ENCODE measurements around the gene TAF1B.

Gene TAF1B

DNA sequence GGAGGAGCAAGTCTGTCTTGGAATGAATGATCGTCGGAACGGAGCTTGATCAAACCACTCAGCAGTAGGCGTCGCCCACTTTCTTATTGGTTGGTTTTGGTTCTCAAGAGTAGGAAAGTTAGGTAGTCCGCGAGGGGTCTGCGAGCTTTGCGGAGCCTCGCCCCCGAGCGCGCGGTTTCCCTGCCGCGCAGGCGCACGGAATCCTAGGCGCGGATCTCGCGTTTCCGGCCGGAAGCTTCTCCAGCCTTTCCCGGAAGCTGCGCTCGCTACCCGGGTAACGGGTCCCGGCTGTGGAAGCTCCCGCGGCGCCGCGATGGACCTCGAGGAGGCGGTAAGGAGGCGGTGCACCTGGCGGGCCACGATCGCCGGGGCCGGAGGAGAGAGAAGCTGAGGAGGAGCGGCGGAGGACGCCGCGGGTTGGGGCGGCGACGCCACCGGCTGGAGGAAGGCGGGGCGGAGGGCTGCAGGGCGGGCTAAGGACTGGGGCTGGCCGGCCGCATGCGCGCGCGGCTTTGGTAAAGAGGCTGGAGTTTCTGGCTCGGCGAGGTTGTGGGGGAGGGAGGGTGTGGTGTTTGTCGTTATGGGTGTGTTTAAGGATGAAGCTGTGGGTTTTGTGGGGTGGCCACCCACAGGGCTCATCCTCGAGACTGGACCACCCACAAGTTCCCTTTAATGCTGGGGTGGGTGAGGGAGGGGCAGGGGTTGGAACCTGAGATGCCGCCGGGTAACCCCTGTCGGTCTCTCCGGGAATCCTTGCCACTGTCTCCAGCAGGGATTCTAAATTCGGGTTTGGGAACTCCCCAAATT lies at the start of gene TAF1B:
TSS of gene TAF1B (plus strand) at position 246 of the 807 bp plus-strand sequence. CDS start at position 314, 68 bp downstream.
- DNase-seq: peak; percentile 94

DNA sequence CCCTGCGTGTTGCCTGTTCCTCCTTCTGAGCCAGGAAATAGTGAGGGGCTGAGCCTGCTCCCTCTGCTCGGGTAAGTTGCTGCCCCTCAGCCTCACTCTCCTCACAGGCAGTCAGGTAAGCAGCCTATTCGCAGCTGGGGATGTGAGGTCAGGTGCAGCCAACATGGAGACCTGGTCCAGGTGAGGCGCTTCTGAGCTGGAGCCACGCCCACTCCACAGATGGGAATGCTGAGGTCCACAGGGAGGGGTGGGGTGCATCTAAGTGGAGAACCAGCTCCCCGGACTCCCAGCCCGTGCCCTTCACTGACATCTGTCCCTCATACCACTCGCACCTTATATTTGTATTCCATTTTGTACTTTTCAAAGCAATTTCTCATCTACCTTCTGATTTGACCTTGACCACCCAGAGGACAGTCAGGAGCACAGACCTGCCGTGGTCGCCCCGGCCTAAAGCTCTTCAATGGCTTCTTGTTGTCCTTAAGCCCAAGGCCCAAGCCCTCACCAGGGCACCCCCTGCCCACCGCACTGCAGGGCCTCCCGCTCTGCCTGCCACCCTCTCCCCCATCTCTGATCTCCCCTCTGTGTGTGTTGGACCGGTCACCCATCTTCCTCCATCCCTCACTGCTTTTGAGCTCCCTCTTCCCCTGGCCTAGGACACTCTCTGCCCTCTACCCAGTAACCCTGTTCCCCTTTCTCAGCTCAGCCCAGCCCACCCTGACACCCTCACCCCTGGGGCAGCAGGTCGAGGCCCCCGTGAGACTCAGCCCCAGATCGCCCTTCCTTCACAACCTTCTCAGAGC lies 49.2 kb upstream of the TAF1B start:
- DNase-seq: no peak

DNA sequence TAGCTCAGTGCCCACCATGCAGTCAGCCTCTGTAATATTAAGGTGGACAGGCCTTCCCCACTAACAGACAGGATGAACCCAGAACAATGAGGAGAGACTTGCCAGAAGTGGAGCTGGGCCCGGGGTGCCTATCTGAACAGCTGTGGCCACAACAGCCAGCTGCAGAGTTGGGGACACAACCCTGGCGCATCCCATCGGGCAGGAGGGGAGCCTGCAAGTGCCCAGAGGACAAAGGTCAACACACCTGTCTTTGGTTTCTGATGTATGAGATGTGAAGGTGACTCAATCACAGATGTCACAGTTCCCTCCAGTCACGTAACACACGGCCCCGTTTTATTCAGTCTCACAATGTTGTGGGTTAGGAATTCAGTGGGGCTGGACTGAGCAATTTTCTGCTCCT lies 48.2 kb upstream of the TAF1B start:
- no peak for DNase-seq

DNA sequence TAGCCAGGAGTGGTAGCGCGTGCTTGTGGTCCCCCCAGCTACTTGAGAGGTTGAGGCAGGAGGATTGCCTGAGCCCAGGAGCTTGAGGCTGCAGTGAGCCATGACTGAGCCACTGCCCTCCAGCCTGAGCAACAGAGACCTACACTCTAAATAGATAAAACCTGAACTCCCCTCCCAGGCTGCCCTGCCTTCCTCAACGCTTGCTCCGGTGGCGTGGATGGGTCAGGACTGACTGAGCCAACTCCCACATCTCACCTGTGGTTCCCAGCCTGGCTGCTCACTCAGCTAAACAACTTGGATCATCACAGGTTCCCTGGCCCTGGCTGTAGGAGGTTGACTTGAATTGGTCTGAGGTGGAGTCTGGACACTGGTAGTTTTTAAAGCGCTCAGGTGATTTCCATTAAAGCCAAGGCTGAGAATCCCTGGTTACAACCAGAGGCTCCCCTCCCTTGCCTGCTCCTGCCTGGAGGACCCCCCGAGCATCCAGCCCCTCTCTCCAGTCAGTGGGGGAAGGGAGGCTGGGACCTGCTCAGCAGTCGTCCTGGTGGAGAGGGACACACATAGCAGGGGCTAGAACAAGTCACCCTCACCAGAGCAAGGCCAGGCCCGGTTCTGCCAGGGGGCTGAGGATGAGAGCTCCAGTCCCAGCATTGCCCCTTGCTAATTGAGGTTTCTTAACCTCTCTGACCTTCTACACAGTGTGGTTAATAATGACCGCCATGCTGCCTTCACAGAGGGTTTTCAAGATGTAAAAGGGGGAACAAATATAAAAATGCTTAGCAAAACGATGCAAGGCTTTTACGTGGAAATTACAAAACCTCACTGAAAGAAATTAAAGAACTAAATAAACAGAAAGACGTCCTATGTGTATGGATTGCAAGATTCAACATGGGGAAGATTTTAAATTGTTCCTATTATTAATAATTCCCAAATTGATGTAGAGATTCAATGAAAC lies 46.9 kb upstream of the TAF1B start:
- no peak for DNase-seq

DNA sequence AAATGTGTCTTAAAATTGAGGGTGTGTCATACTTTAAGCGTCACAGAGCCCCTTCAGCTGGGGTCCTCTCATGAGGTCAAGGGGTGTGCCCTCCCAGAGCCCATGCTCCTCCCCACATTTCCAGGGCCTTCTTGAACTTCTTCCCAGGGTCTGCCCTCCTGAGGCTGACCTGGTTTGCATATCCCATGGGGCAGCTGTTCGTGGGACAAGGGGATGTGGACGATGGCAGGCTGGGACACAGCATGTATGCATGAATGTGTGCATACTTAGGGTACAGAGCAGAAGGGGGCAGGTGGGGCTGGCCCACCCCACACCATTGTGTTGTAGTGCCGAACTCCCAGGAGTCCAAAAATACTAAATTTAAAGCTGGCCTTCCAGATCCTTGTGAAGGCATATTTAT lies 46.2 kb upstream of the TAF1B start:
- no peak for DNase-seq

DNA sequence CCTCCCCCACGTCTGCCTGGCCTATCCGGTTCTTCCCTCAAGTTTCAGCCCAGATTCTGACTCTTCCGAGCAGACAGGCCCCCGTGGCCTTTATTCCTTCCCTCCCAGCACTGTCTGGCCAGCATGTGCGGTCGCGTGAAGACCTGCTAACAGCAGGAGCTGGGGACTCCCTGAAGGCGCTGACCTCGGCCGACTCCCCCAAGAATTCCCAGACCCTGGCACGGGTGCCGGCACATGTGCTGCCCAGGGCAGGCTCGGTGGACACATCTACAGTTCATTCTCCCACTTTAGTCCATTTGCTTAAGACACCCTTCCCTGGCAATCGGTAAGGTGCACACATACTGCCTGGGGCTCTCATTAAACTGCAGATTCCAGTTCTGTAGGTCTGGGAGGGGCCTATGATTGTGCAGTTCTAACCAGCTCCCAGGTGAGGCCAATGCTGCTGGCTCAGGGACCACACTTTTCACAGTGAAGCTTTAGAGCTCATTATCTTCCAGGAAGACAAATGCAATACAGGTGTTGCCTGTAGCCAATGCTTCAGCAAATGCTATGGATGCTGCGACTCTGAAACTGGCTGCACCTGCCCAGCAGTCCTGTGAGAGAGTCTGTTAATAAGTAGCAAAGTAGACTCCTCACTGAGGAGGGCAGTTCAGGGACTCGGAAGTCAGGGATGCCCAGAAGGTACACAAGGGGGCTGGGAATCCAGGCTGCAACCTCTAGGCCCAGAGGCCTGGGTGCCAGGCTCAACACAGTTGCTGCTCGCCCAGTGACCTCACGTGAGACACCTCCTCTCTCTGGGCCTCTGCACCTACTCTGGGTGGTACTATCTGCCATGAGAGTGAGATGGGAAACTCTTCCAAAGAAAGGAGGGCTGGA lies 45.4 kb upstream of the TAF1B start:
- DNase-seq: no peak

DNA sequence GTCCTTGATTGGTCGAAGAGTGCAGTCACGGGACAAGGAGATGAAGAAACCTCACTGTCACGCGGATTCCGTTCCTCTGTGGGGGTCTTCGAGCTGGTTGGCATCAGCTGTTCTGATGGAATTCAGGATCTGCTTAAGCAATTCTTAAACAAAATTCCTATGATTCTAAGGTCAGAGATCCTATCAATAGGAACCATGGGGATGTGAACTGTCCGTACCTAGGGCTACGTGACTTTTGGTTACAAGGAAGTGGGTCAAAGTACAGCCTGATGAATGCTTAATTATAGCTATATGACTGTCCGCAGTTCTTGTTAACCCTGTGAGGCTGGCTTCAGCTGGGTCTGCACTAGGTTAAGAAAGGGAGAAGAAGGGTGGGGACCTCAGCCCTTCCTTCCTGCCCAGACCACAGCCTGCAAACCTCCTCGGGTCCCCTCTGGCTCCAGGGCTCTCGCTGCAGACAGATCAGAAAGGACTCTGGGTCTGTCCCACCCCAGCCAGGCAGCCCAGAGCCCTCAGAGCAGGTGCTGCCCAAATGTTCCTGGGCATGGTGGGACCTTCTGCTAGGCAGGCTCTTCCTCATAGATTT lies 44.2 kb upstream of the TAF1B start:
- DNase-seq: no peak

DNA sequence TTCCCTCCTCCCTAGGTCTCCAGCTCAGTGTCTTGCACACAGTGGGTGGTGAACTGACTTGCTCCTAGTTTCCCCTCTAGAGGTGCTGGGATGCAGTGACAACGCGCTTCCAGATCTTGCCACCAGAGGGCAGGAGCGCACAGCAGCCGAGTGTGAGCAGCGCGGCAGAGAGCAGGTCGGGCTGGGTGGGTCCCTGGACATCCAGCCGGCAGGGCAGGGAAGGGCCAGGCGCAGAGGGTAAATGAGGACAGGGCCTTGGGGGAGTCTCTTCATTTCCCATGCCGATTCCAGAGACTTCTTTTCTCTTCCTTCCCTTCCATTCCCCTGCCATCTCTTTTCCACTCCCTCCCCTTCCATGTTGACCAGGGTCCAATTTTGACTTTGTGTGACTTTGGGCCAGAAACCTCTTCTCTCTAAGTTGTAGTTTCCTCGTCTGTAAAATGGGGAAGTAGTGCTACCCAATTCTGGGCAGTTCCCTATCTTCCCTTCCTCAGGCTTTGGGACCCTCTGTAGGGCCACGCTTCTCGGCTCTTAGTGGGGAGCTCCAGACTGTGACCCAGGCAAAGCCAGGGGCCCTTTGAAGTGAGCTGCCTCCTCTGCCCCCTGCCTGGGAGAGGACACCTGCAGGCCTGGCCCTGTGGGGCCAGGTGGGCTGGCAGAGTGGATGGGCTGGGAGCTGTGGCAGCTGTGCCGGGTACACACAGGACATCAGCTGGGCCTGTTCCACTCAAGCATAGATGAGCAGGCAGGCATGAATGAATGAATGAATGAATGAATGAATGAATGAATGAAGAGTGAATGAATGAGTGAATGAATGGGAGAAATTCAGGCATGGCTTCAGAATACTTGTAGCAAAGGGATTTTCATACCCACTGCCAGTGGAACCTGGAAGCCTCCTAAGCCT lies 43.3 kb upstream of the TAF1B start:
- DNase-seq: peak; percentile 85

DNA sequence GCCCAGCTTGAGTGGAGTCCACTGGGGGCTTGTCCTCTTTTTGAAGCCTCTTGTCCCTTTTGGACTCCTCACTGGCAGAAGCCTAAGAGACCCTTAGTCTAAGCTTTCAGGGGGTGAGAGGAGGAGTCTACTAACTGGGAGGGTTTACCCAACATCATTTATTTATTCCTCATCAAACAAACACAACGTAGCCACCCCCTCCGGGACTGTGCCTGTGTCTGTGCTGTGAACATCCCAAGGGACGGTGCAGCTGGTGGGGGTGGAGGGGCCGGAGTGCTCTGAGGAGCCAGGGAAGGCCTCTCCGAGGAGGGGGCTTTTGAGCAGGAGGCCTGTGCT lies 42.7 kb upstream of the TAF1B start:
- no peak for DNase-seq

DNA sequence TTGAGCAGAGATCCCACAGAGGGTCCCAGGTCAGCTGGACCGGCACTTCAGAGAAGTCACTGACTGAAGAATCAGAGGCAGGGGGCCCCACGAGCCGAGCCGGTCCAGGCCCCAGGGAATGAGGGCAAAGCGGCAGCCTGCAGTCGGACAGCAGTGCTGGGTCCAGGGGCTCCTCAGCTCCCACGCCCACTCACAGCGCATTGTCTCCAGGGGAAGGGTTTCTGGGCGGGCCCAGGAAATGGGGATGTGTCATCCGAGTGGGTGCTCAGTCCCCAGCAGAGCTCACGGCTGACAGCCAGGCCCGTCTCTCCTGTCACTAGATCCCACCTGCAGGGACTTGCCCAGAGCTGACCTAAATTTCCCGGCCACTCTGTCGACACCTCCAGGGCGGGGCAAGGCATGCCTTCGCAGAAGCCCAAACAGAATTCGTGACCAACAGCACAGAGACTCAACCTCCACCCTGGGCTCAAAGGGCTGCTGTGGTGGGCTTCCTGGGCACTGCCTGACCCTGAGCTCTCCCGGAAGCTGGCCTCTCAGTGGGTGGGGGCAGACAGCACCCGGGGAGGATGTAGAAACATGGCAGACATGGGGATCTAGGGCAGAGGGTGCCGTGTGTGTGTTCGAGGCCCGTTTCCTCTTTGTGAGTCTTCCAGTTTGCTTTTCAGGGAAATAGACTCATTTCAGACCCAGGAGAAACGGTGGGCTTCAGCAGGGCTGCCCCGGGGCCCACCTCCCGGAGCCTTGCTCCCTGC lies 42.1 kb upstream of the TAF1B start:
- no peak for DNase-seq

DNA sequence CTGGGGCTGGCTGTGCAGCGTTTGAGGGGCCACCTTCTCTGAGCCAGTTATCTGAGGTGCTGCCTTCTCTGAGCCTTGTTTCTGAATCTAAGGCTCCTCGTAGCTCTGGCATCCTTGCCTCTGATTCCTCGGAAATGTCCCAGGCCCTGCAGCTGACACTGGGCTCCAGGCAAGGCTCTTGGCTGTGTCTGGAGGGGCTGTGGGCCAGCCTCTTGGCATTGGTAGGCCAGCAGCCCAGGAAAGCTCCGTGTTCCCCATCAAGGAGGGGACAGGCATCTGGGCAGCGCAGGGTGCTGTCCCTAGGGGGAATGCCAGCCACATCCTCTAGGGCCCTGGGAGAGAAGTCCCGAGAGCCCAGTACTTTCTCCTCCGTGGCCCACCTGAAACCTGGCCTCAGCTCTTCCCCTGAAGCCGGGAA lies 40.7 kb upstream of the TAF1B start:
- DNase-seq: no peak

DNA sequence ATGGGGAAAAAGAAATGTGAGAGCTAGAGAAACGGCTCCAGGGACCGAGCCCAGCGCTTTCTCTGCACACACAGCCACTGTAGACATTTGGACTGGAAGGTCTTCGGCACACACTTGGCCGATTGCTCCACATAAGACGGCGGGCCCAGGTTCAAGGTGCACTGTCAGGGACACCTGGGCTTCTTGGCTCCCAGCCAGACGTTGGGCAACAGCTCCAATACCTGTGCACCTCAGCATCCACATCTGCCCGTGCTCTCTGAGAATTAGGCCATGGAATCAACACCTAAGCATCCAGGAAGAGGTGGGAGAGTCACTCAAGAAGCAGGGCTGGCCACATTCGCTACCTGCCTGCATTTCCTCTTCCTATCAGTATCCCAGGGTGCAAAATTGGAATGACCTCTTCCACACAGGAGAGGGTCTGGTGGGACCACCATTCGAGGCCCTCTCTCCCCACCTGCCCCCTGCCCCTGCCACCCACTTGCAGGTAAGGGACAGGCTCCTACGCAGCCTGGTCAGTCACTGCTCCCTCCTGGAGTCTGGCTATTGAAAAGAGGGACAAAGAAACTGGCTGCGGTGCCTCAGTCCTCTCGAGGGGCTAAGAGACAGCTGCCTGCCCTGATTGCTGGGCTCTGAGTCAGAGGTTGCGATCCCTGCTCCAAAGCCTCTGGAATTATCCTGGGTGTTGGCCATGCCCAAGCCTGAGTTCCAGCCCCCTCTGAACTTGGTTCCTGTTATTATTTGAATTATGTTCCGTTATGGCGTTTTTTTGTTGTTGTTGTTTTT lies 40.1 kb upstream of the TAF1B start:
- no peak for DNase-seq

DNA sequence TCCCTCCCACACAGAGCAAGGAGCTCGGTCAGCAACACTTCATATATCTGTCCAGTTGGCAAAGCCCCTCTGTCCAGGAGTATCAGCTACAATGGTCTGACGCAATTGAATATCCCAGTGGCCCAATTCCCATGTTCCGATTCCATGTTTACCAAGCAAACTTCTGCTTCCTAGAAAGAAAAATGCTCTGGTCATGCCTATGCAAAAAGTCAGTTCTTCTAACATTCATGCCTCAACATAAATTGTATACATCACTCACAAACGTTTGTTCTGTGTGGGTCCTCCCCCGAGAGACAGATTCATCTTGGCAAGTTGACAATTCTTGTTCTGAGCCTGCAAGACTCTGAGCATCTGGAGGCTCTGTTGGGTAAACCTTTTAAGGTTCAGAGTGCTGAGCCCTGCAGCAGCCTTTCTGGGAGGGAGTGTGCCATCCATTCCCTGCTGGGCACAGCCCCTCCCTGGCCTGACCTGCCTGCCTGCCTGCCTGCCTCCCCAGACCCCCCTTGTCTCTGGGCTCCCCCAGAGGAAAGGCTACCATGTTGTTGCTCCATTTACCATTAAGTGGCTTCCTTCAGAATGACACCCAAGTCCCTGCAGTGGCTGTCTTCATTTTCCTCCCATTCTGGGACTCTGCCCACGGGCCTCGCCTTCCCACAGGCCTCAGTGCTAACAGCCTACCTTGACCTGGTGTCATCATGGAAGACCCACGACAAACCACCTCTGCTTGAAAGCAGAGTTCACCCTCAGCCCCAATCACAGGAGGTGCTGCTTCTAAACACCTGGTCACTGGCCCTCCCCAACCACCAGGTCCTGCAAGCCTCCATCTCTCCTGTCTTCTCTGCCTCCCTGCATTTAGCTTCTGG lies 37.6 kb upstream of the TAF1B start:
- no peak for DNase-seq

DNA sequence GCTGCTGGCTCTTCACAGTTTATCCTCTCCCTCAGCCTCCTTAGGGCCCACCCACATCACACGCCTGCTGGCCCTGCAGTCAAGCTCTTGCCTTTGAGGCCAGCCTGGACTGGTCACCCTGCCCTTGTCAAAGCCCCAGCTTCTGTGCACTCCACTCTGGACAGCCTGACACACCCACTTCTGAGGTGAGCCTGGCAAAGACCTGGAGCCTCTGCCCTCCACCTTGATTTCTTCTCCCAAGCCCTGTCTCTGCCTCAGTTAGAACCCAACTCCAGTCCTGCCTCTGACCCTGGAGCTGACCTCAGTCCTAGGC lies 37.0 kb upstream of the TAF1B start:
- no peak for DNase-seq

DNA sequence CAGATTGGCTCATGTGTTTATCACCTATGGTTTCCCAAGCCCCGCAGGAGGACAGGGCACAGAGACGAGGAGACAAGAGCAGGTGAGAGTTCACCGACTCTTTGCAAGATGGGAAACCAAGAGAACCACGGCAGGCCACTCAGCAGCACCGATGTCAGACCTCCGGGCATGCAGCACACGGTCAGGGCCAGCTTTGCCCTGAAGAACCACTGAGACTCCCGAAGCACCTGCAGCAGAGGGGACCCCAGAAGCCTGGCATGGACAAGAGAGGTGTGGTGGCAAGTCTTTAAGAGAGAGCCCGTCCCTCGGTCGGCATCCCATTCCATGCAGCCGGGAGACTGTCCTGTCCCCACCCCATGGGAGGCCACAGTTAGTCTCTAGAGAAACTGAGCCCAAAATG lies 36.6 kb upstream of the TAF1B start:
- DNase-seq: no peak

DNA sequence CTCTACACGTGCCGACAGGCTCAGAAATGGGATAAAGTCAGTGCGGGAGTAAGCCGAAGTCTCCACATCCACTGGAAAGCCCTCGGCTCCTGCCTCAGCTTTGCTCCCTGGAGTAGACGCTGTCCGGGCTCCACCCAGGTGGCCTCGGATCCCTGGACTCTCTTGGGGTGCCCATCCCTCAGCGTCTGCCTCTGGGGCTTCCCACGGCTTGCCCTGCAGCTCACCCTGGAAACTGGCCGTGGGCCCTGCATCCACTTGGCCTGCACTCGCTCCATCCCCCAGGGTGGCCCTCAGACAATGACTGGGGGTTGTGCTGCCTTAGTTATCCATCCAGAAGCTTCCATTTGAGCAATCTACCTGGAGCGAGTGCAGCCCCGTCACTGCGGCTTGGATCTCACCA lies 36.2 kb upstream of the TAF1B start:
- no peak for DNase-seq

DNA sequence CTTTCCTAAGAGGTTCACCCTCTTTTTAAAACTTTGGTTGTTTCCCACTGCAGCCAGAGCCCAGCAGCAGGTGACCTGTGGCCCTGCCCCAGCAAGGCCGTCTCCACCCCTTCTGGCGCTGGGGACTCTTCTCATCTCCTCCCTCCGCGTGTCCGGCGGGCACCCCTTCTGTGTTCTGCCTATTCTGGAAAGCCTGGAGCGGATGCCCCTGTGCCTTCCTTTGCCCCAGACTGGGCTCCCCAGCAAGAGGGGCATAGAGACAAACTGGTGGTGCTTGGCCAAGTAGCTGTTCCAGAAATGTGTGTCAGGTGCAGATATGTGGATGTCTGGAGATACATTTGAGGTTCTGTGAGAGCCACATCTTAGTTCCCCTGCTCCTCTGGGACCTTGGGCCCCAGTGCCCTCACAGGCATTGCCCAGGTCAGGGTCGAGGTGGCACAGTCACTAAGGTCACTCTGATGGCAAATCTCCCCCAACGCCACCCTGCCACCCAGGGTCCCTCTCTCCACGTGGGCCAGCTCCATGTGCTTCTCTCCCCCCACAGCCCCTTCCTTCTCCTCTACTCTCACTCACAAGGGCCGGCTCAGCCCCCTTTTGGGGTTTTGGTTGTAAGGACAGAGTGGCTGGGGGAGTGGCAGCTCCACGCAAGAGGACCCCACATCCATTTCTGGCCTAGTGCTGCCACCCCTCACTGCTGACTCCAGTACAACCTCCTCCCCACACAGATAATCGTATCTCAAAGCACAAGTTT lies 35.5 kb upstream of the TAF1B start:
- no peak for DNase-seq

Data from NCI-H345 (cell line).